ENCODE results near the gene RAB29. TPM values are rescaled to one million over a fixed set of nuclear protein-coding genes. Genes with fewer than 3 reads are reported as not detected.
A peak's percentile ranks its signal among the peaks of the same experiment; 100 is the strongest.

RAB29 gene
- total and polyA plus RNA-seq, 9 of the 15 experiments (the other 6 are each of a cell fraction or from before 2014, with no cell fraction given): 6.3 to 17.6 (median 8.0) TPM

DNA sequence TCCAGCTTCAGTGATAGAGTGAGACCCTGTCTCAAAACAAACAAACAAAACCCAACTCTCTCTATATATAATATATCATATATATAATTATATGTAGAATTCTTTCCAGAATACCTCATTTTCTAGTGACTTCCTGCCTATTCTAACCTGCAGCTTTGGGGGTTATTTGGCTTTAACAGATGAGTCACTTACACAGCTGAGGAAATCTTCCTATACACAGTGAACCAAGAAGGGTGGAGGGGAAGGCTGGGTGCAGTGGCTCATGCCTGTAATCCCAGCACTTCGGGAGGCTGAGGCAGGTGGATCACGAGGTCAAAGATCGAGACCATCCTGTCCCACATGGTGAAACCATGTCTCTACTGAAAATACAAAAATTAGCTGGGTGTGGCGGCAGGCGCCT lies 9.2 kb downstream of the RAB29 start:
- Histone ChIP-seq H2AFZ (ENCODE audit: low read depth, low read length) (no peak overlapping the region), H3K9me3 (replicated peaks; ENCODE audit: control insufficient read depth, insufficient read depth, low read depth, low read length) (no peaks in the 10 kb centered on the region), H3K9me1 (ENCODE audit: control insufficient read depth, insufficient read depth, low read length) (no peaks in the 10 kb centered on the region), H3K9ac (ENCODE audit: insufficient read depth in 1 of 2, low read depth in 2 of 2, low read length in 2 of 2) (no peak overlapping the region), H3K4me1 (replicated peaks in 1 of 2; ENCODE audit: control insufficient read depth in 2 of 2, insufficient read depth in 2 of 2, low read length in 2 of 2) (no peaks in the 10 kb centered on the region; a peak in 1 of 5 replicates), H3K4me3 (no peak overlapping the region), H3K4me2 (ENCODE audit: insufficient read depth, low read length) (no peak overlapping the region), H4K20me1 (replicated peaks; ENCODE audit: control insufficient read depth, insufficient read depth, low read length) (no peaks in the 10 kb centered on the region), H3K79me2 (ENCODE audit: control insufficient read depth, insufficient read depth, low read length) (no peaks in the 10 kb centered on the region), H3K27ac (ENCODE audit: extremely low read depth, low read depth, low read length) (no peak overlapping the region), H3K27me3 (ENCODE audit: control insufficient read depth in 2 of 2, insufficient read depth in 2 of 2, low read length in 2 of 2) (no peaks in the 10 kb centered on the region), H3K36me3 (ENCODE audit: control insufficient read depth, insufficient read depth, low read length) (no peaks in the 10 kb centered on the region)
- ATAC-seq (peak; percentile 56), DNase-seq (ENCODE audit: extremely low read depth in 1 of 4, low spot score in 3 of 4) (no peak), FAIRE-seq (no peak)
- ChIA-PET POLR2A (interaction anchor here (1.2 to 2.8 kb wide), 5 partner anchors 9 to 26 kb away, joined by 3 to 20 read pairs (median 9); partner anchors contain the start of gene RAB29), CTCF (ENCODE audit: low intra/inter-chr PET ratio) (no interaction called here)
- intact Hi-C loops (cut with micrococcal nuclease): no loop called here
- TF ChIP-seq SRSF7 (optimal IDR thresholded peaks at IDR 0.05; ENCODE audit: low read depth, low read length) (no peak), ARID1B (IDR thresholded peaks at IDR 0.05) (no peak), CXXC5 (CRISPR knock-in tag; IDR thresholded peaks at IDR 0.05) (no peak), NRF1 (conservative IDR thresholded peaks at IDR 0.05 in 1 of 2, IDR thresholded peaks at IDR 0.05 in 1 of 2) (no peak)
- TF ChIP-seq, protein P1, sequence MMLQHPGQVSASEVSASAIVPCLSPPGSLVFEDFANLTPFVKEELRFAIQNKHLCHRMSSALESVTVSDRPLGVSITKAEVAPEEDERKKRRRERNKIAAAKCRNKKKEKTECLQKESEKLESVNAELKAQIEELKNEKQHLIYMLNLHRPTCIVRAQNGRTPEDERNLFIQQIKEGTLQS (IDR thresholded peaks at IDR 0.05): peak; percentile 35
- TF ChIP-seq, protein P1 (CRISPR knock-in tag; conservative IDR thresholded peaks at IDR 0.05): no peak
- in situ Hi-C loops (cut with MboI): no loop called here
- WGBS (ENCODE audit: insufficient coverage, low coverage, missing lambda C conversion rate): 21% methylated on average over 5 of the region's 5 CpGs
- BruUV-seq (replicated peaks): no TSS peak

Measured in K562 (cell line).